ENCODE results near the gene ZCWPW2. TPM values are rescaled to one million over a fixed set of nuclear protein-coding genes. Genes with fewer than 3 reads are reported as not detected.
A peak's percentile ranks its signal among the peaks of the same experiment; 100 is the strongest.

The ZCWPW2 gene, protein sequence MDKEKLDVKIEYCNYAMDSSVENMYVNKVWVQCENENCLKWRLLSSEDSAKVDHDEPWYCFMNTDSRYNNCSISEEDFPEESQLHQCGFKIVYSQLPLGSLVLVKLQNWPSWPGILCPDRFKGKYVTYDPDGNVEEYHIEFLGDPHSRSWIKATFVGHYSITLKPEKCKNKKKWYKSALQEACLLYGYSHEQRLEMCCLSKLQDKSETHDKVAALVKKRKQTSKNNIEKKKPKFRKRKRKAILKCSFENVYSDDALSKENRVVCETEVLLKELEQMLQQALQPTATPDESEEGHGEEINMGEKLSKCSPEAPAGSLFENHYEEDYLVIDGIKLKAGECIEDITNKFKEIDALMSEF
- polyA plus RNA-seq, result under 1 TPM in 2 of 4 donors, not detected in 2; 0.37 to 0.90 TPM
- long read RNA-seq, donor 1, result 0 reads
- long read RNA-seq, donor 2, result 0 reads
- long read RNA-seq, donor 3, result 0 reads
- long read RNA-seq, donor 4, result 0 reads
- long read RNA-seq, donor 5, result 0 reads
- long read RNA-seq, donor 6, result 0 reads
- long read RNA-seq, donor 7, result 0 reads
- long read RNA-seq, donor 8, result 0 reads
- long read RNA-seq, donor 9, result 0 reads
- long read RNA-seq, donor 10, result 0 reads

DNA sequence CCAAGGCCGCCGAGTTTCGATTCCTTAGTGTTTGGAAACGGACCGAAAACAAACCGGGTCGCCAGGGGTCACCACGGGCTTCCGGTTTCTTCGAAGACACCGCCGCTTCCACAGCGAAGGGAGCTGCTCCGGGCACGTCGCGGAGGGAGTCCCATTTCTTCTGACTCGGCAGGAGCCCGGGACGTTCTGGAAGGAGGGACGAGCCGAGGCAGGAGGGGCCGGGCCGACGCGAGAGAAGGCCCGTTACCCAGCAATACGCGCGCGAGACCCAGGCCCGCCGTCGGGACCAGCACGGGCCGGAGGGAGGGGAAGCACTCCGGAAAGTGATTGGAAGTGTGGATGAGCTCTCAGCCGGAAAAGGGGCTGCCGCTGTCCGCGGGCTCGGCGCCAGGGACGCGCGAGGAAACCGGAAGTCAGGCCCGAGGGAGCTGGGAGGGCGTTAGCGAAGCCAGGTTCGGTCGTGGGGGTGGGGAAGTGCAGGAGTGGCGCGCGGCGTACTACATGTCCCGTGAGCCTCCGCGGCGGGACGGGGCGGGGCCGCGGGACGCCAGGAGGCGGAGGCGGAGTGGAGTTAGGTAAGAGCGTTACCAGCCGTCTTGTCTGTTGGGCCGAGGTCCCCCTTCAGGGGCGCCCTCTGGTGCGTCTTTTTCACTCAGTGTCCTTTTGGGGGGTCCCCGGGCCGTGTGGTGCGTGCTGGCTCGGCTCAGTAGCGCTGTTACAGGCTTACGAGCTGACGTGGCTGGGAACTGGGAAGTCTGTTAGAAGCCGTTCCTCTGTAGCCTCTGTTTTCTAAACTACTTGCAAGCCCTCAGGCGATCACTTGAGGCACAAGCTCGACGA, at the start of gene ZCWPW2, which contains the start of gene AZI2:
ZCWPW2 (plus strand) TSS at position 93 of the 840 bp plus-strand sequence. CDS start 64,348 bp downstream, outside the sequence.
AZI2 (minus strand) TSS at position 196 of the 840 bp plus-strand sequence. CDS start 8,207 bp downstream, outside the sequence.
- Histone ChIP-seq H3K4me3 (ENCODE audit: low read depth in 1 of 3, low read length in 3 of 3) (peak within 1 kb of the TSS; percentile 80 to 99 (median 84)), H3K27me3 (ENCODE audit: control insufficient read depth in 3 of 3, insufficient read depth in 3 of 3, low read length in 3 of 3) (no peaks in the 10 kb centered on the region), H3K27ac (ENCODE audit: low read depth in 1 of 3, low read length in 2 of 3) (peak within 1 kb of the TSS; percentile 98 to 100 (median 99)), H3K4me1 (ENCODE audit: control insufficient read depth in 3 of 3, insufficient read depth in 2 of 3, low read depth in 1 of 3, low read length in 2 of 3) (peaks cover 3 to 17% (median 5%) of the 10 kb centered on the region in 3 donors), H3K36me3 (ENCODE audit: control insufficient read depth in 3 of 3, insufficient read depth in 2 of 3, low read depth in 1 of 3, low read length in 3 of 3) (peaks cover 0 to 4% (median 2%) of the 10 kb centered on the region in 3 donors), H3K9me3 (ENCODE audit: control insufficient read depth in 2 of 2, insufficient read depth in 1 of 2, low read depth in 1 of 2, low read length in 1 of 2) (peaks cover 0 to 10% of the 10 kb centered on the region in 2 donors)
- WGBS, 3 donors, result 0 to 1% (median 0%) methylated on average over 60 to 83 of the region's 83 CpGs
- FAIRE-seq, result no peak
- peak; percentile 94 to 98 for DNase-seq

DNA sequence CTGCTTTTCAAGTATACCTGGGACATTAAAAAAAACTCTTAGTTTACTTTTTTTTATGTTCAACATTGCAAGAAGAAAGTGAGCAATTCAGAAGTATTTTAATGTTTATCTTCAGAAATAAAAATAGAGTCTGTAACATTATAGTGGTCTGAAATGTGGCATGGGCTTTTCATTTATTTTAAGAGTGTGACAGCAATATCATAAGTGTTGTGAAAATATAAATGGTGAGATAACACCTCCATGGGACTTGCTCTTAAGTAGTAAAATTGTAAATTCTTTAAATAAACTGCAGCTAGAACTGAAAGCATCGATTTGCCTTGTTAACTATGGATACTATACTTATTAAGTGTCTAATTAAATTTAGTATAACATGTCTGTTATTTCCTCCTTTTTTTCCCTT, 48.8 kb upstream of the ZCWPW2 start:
- Histone ChIP-seq H3K9me3 (ENCODE audit: control insufficient read depth in 2 of 2, insufficient read depth in 1 of 2, low read depth in 1 of 2, low read length in 1 of 2) (no peaks in the 10 kb centered on the region), H3K4me3 (ENCODE audit: low read depth in 1 of 3, low read length in 3 of 3) (no peak overlapping the region), H3K36me3 (ENCODE audit: control insufficient read depth in 3 of 3, insufficient read depth in 2 of 3, low read depth in 1 of 3, low read length in 3 of 3) (no peaks in the 10 kb centered on the region), H3K4me1 (ENCODE audit: control insufficient read depth in 3 of 3, insufficient read depth in 2 of 3, low read depth in 1 of 3, low read length in 2 of 3) (peaks cover 0 to 2% (median 0%) of the 10 kb centered on the region in 3 donors), H3K27ac (ENCODE audit: low read depth in 1 of 3, low read length in 2 of 3) (no peak overlapping the region), H3K27me3 (ENCODE audit: control insufficient read depth in 3 of 3, insufficient read depth in 3 of 3, low read length in 3 of 3) (no peaks in the 10 kb centered on the region)
- WGBS, 3 donors, result 89 to 100% (median 94%) methylated on average over 1 of the region's 1 CpG
- DNase-seq (no peak), FAIRE-seq (no peak)

DNA sequence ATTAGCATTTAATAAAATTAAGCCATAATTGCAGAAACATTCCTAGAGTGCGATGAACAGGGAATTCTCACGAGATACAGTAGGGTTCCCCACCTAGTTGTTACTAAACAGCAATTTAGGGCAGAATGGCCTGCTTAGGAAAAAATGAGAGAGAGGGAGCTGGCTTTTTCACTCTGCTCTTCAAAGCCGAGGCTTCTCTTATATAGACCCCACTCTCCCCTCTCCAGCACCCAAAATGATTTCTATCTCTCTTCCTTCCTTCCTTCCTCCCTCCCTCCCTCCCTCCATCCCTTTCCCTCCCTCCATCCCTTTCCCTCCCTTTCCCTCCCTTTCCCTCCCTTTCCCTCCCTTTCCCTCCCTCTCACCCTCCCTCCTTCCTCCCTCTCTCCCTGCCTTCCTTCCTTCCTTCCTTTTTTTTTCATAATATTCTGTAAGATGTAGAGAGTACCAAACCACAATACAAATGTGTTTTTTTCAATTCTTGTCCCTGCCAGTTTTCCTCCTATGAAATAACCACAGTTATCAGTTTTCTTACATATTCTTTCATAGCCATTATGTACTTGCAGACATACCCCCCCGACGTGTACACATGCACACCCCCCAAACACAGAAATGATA, 48.1 kb upstream of the ZCWPW2 start:
- Histone ChIP-seq H3K27ac (ENCODE audit: low read depth in 1 of 3, low read length in 2 of 3) (no peak overlapping the region), H3K4me3 (ENCODE audit: low read depth in 1 of 3, low read length in 3 of 3) (no peak overlapping the region), H3K36me3 (ENCODE audit: control insufficient read depth in 3 of 3, insufficient read depth in 2 of 3, low read depth in 1 of 3, low read length in 3 of 3) (no peaks in the 10 kb centered on the region), H3K9me3 (ENCODE audit: control insufficient read depth in 2 of 2, insufficient read depth in 1 of 2, low read depth in 1 of 2, low read length in 1 of 2) (no peaks in the 10 kb centered on the region), H3K27me3 (ENCODE audit: control insufficient read depth in 3 of 3, insufficient read depth in 3 of 3, low read length in 3 of 3) (no peaks in the 10 kb centered on the region), H3K4me1 (ENCODE audit: control insufficient read depth in 3 of 3, insufficient read depth in 2 of 3, low read depth in 1 of 3, low read length in 2 of 3) (peaks cover 0 to 2% (median 0%) of the 10 kb centered on the region in 3 donors)
- WGBS, 3 donors, result 91 to 94% (median 93%) methylated on average over 5 of the region's 5 CpGs
- no peak for FAIRE-seq
- DNase-seq, result no peak

DNA sequence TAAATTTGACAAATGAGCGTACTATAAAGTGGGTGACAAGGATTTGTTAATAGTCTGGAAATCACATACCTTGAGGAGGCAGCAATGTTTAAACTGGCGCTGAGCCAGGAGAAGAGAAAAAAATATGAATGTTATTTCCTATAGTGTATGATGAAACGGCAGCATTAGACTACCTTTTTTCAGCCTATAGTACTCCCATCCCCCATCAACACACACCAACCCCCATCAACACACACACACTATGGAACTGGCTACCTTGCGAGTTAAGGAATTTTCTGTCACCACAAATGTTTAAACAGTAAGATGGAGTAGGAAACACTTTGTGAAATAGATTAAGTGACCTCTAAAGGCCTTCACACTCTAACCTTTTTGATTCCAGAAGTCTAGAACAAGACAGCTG, 46.8 kb upstream of the ZCWPW2 start:
- DNase-seq (no peak), FAIRE-seq (no peak)
- H3K4me3 ChIP-seq (ENCODE audit: low read depth in 1 of 3, low read length in 3 of 3), result no peak overlapping the region
- H3K27ac ChIP-seq (ENCODE audit: low read depth in 1 of 3, low read length in 2 of 3), result no peak overlapping the region
- WGBS, 3 donors, result 86 to 94% (median 89%) methylated on average over 4 of the region's 4 CpGs
- no peaks in the 10 kb centered on the region for H3K9me3 ChIP-seq (ENCODE audit: control insufficient read depth in 2 of 2, insufficient read depth in 1 of 2, low read depth in 1 of 2, low read length in 1 of 2)
- no peaks in the 10 kb centered on the region for H3K36me3 ChIP-seq (ENCODE audit: control insufficient read depth in 3 of 3, insufficient read depth in 2 of 3, low read depth in 1 of 3, low read length in 3 of 3)
- H3K4me1 ChIP-seq (ENCODE audit: control insufficient read depth in 3 of 3, insufficient read depth in 2 of 3, low read depth in 1 of 3, low read length in 2 of 3), result no peaks in the 10 kb centered on the region
- no peaks in the 10 kb centered on the region for H3K27me3 ChIP-seq (ENCODE audit: control insufficient read depth in 3 of 3, insufficient read depth in 3 of 3, low read length in 3 of 3)

DNA sequence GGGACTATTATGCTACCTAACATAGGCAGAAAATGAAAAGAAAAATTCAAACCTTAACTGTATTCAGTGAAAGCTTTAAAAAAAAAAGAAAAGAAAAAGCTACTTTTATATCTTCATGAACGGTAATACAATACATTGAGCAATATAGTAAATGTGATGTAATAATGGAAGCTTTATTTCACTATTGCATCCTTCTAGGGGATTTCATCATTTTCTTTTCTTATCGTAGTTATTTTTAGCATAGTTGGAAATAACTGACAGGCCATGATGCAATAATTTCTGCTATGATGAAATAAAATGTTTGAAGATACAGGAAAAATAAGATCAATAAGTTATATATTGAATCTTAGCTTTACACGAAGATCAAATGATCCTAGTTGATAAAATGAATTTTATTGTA, 40.3 kb upstream of the ZCWPW2 start:
- DNase-seq (no peak), FAIRE-seq (no peak)
- H3K4me1 ChIP-seq (ENCODE audit: control insufficient read depth in 3 of 3, insufficient read depth in 2 of 3, low read depth in 1 of 3, low read length in 2 of 3), result no peaks in the 10 kb centered on the region
- no peak overlapping the region for H3K27ac ChIP-seq (ENCODE audit: low read depth in 1 of 3, low read length in 2 of 3)
- no peaks in the 10 kb centered on the region for H3K36me3 ChIP-seq (ENCODE audit: control insufficient read depth in 3 of 3, insufficient read depth in 2 of 3, low read depth in 1 of 3, low read length in 3 of 3)
- WGBS, 3 donors, result 87 to 91% (median 88%) methylated on average over 3 of the region's 3 CpGs
- no peaks in the 10 kb centered on the region for H3K27me3 ChIP-seq (ENCODE audit: control insufficient read depth in 3 of 3, insufficient read depth in 3 of 3, low read length in 3 of 3)
- no peaks in the 10 kb centered on the region for H3K9me3 ChIP-seq (ENCODE audit: control insufficient read depth in 2 of 2, insufficient read depth in 1 of 2, low read depth in 1 of 2, low read length in 1 of 2)
- no peak overlapping the region for H3K4me3 ChIP-seq (ENCODE audit: low read depth in 1 of 3, low read length in 3 of 3)

DNA sequence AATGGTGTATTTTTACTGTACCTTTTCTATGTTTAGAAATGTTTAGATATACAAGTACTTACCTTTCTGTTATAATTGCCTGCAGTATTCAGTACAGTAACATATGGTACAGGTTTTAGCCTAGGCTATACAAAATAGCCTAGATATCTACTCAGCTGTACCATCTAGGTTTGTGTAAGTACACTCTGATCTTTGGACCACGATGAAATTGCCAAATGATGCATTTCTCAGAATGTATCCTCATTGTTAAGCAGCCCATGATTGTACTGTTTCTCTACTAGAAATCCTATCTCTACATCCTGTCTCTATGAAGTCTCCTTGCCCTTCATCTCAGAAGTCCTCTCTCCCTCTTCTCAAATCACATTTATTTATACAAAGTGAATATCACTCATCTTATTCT, 32.8 kb upstream of the ZCWPW2 start:
- Histone ChIP-seq H3K27me3 (ENCODE audit: control insufficient read depth in 3 of 3, insufficient read depth in 3 of 3, low read length in 3 of 3) (no peaks in the 10 kb centered on the region), H3K4me1 (ENCODE audit: control insufficient read depth in 3 of 3, insufficient read depth in 2 of 3, low read depth in 1 of 3, low read length in 2 of 3) (no peaks in the 10 kb centered on the region), H3K36me3 (ENCODE audit: control insufficient read depth in 3 of 3, insufficient read depth in 2 of 3, low read depth in 1 of 3, low read length in 3 of 3) (peaks cover 0 to 2% (median 0%) of the 10 kb centered on the region in 3 donors), H3K9me3 (ENCODE audit: control insufficient read depth in 2 of 2, insufficient read depth in 1 of 2, low read depth in 1 of 2, low read length in 1 of 2) (no peaks in the 10 kb centered on the region), H3K27ac (ENCODE audit: low read depth in 1 of 3, low read length in 2 of 3) (no peak overlapping the region), H3K4me3 (ENCODE audit: low read depth in 1 of 3, low read length in 3 of 3) (no peak overlapping the region)
- WGBS, 3 donors, result 66 to 90% (median 69%) methylated on average over 1 of the region's 1 CpG
- FAIRE-seq (no peak), DNase-seq (no peak)

DNA sequence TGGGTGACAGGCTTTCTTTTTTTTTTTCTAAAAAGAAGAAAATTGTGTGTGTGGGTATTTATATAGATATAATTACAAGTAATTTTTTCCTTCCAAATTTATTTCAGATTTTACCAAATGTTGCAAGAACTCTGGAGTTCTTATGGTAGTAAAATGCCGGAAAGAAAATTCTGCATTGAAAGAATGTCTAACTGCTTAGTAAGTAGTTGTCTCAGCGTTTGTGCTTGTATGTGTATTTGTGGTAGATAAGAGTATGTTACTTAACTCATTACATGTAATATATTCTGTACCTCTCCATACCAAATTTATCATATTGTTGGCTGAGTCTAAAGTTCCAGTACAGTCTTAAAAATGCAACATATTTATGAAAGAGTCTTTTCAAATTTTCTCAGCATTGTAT, 32.3 kb upstream of the ZCWPW2 start:
- H3K4me3 ChIP-seq (ENCODE audit: low read depth in 1 of 3, low read length in 3 of 3), result no peak overlapping the region
- 78 to 85% (median 84%) methylated on average over 2 of the region's 2 CpGs for WGBS, 3 donors
- FAIRE-seq, result no peak

More for the DNA sequence above, 32.3 kb upstream of the ZCWPW2 start:
- H3K27ac ChIP-seq (ENCODE audit: low read depth in 1 of 3, low read length in 2 of 3), result no peak overlapping the region
- no peaks in the 10 kb centered on the region for H3K9me3 ChIP-seq (ENCODE audit: control insufficient read depth in 2 of 2, insufficient read depth in 1 of 2, low read depth in 1 of 2, low read length in 1 of 2)
- no peaks in the 10 kb centered on the region for H3K27me3 ChIP-seq (ENCODE audit: control insufficient read depth in 3 of 3, insufficient read depth in 3 of 3, low read length in 3 of 3)
- H3K36me3 ChIP-seq (ENCODE audit: control insufficient read depth in 3 of 3, insufficient read depth in 2 of 3, low read depth in 1 of 3, low read length in 3 of 3), result peaks cover 0 to 2% (median 0%) of the 10 kb centered on the region in 3 donors
- no peak for DNase-seq
- H3K4me1 ChIP-seq (ENCODE audit: control insufficient read depth in 3 of 3, insufficient read depth in 2 of 3, low read depth in 1 of 3, low read length in 2 of 3), result no peaks in the 10 kb centered on the region

Data from small intestine (tissue), 16 donors.